H9 (cell line): ENCODE results near the gene PAX8. TPM values are rescaled to one million over a fixed set of nuclear protein-coding genes. Genes with fewer than 3 reads are reported as not detected.

ENCODE experiments used
- DNase-seq: peaks from one replicate; pipeline ENCODE4 v3.0.0-alpha.2; 2017
- H2AFZ ChIP-seq: one replicate; pipeline ENCODE4 v1.6.1; 2013; ENCODE audit warnings: mild to moderate bottlenecking, low read length, control low read depth, moderate library complexity
- H2AK5ac ChIP-seq: 2 replicates; pipeline ENCODE4 v1.6.1; 2013; ENCODE audit warnings: low read length, control low read depth, mixed read lengths; ENCODE audit not compliant: insufficient read length
- H2BK120ac ChIP-seq: one replicate; pipeline ENCODE4 v1.6.1; 2013; ENCODE audit warnings: low read depth, mild to moderate bottlenecking, low read length, control low read depth, inconsistent platforms; ENCODE audit not compliant: poor library complexity, severe bottlenecking
- H2BK12ac ChIP-seq: 2 replicates; pipeline ENCODE4 v1.6.1; 2013; ENCODE audit warnings: low read length, control low read depth, mixed read lengths, low read depth; ENCODE audit not compliant: insufficient read length
- H2BK15ac ChIP-seq: 2 replicates; pipeline ENCODE4 v1.6.1; 2013; ENCODE audit warnings: low read depth, low read length, control low read depth
- H2BK20ac ChIP-seq: one replicate; pipeline ENCODE4 v1.6.1; 2013; ENCODE audit warnings: low read depth, mild to moderate bottlenecking, low read length, control low read depth, inconsistent platforms; ENCODE audit not compliant: poor library complexity, severe bottlenecking
- H2BK5ac ChIP-seq: 2 replicates; pipeline ENCODE4 v1.6.1; 2013; ENCODE audit warnings: low read length, control low read depth, mixed read lengths; ENCODE audit not compliant: insufficient read length
- H3K14ac ChIP-seq: 2 replicates; pipeline ENCODE4 v1.6.1; 2013; ENCODE audit warnings: low read length, control low read depth; ENCODE audit not compliant: insufficient read depth
- H3K18ac ChIP-seq: 2 replicates; pipeline ENCODE4 v1.6.1; 2013; ENCODE audit warnings: low read depth, mild to moderate bottlenecking, mixed read lengths, low read length, control low read depth; ENCODE audit not compliant: insufficient read length
- H3K23ac ChIP-seq: 2 replicates; pipeline ENCODE4 v1.6.1; 2013; ENCODE audit warnings: low read length, control low read depth, mixed read lengths, low read depth; ENCODE audit not compliant: insufficient read length
- H3K23me2 ChIP-seq: 2 replicates; pipeline ENCODE4 v1.6.1; 2013; ENCODE audit warnings: low read depth, mild to moderate bottlenecking, mixed read lengths, low read length, control low read depth; ENCODE audit not compliant: insufficient read length, poor library complexity, severe bottlenecking
- H3K27ac ChIP-seq: 2 replicates; pipeline ENCODE4 v1.5.1; 2013; ENCODE audit warnings: low read length, control low read depth, mixed read lengths, low read depth; ENCODE audit not compliant: insufficient read length
- H3K27me3 ChIP-seq: 2 replicates; pipeline ENCODE4 v1.6.1; 2013; ENCODE audit warnings: low read length, control low read depth, inconsistent platforms; ENCODE audit not compliant: insufficient read depth
- H3K4ac ChIP-seq: 2 replicates; pipeline ENCODE4 v1.6.1; 2013; ENCODE audit warnings: low read depth, mild to moderate bottlenecking, control low read depth, inconsistent platforms, low read length, moderate library complexity
- H3K4me1 ChIP-seq: 2 replicates; pipeline ENCODE4 v1.6.1; 2013; ENCODE audit warnings: low read length, control low read depth, inconsistent platforms; ENCODE audit not compliant: insufficient read depth
- H3K4me2 ChIP-seq: 2 replicates; pipeline ENCODE4 v1.6.1; 2013; ENCODE audit warnings: low read length, control low read depth, mixed read lengths; ENCODE audit not compliant: insufficient read length, insufficient read depth
- H3K56ac ChIP-seq: 2 replicates; pipeline ENCODE4 v1.6.1; 2013; ENCODE audit warnings: low read depth, mild to moderate bottlenecking, mixed read lengths, low read length, control low read depth; ENCODE audit not compliant: insufficient read length
- H3K79me1 ChIP-seq: 2 replicates; pipeline ENCODE4 v1.6.1; 2013; ENCODE audit warnings: low read depth, mild to moderate bottlenecking, moderate library complexity, low read length, control low read depth, inconsistent platforms; ENCODE audit not compliant: insufficient read depth, poor library complexity, severe bottlenecking
- H3K79me2 ChIP-seq: 2 replicates; pipeline ENCODE4 v1.6.1; 2013; ENCODE audit warnings: low read length, control low read depth, inconsistent platforms; ENCODE audit not compliant: insufficient read depth
- H3K9ac ChIP-seq: 2 replicates; pipeline ENCODE4 v1.6.1; 2013; ENCODE audit warnings: low read length, control low read depth, mixed read lengths; ENCODE audit not compliant: insufficient read length; ENCODE audit errors: extremely low read depth
- H3K9me3 ChIP-seq: one replicate; pipeline ENCODE4 v1.6.1; 2013; ENCODE audit warnings: low read depth, low read length, inconsistent platforms; ENCODE audit not compliant: control insufficient read depth
- H3T11ph ChIP-seq: one replicate; pipeline ENCODE4 v1.6.1; 2013; ENCODE audit warnings: mild to moderate bottlenecking, low read length, control low read depth, inconsistent platforms
- H4K20me1 ChIP-seq: one replicate; pipeline ENCODE4 v1.6.1; 2013; ENCODE audit not compliant: control insufficient read depth, insufficient read length, insufficient read depth
- H4K5ac ChIP-seq: 2 replicates; pipeline ENCODE4 v1.6.1; 2013; ENCODE audit warnings: low read depth, mild to moderate bottlenecking, mixed read lengths, low read length, control low read depth; ENCODE audit not compliant: insufficient read length
- H4K8ac ChIP-seq: replicated peaks from 2 replicates; pipeline ENCODE4 v1.6.1; 2013; ENCODE audit warnings: low read length, control low read depth, mixed read lengths, low read depth; ENCODE audit not compliant: insufficient read length
- H4K91ac ChIP-seq: 2 replicates; pipeline ENCODE4 v1.6.1; 2013; ENCODE audit warnings: low read depth, mild to moderate bottlenecking, moderate library complexity, mixed read lengths, low read length, control low read depth; ENCODE audit not compliant: insufficient read length
- H3K27ac Mint-ChIP-seq, 3 experiments: 2 replicates in 2 of 3; 3 replicates in 1 of 3; pipeline ENCODE4 v1.8.0; 2020 to 2021; ENCODE audit warnings: mixed read lengths in 3 of 3, mild to moderate bottlenecking in 1 of 3, moderate library complexity in 1 of 3
- H3K27me3 Mint-ChIP-seq: 2 replicates; pipeline ENCODE4 v1.8.0; 2021; ENCODE audit warnings: low read depth, mild to moderate bottlenecking, moderate library complexity, mixed read lengths
- H3K36me3 Mint-ChIP-seq, 3 experiments: 2 replicates in 2 of 3; 3 replicates in 1 of 3; pipeline ENCODE4 v1.8.0; 2020 to 2021; ENCODE audit warnings: low read depth in 3 of 3, mixed read lengths in 3 of 3; ENCODE audit not compliant: insufficient read depth in 1 of 3
- H3K4me1 Mint-ChIP-seq, 2 experiments: 2 replicates each; pipeline ENCODE4 v1.8.0; 2020; ENCODE audit warnings: mixed read lengths in 2 of 2
- H3K4me3 Mint-ChIP-seq, 2 experiments: 2 replicates in 1 of 2; 3 replicates in 1 of 2; pipeline ENCODE4 v1.8.0; 2020 to 2021; ENCODE audit warnings: mild to moderate bottlenecking in 2 of 2, mixed read lengths in 2 of 2, moderate library complexity in 1 of 2
- H3K9me3 Mint-ChIP-seq, 2 experiments: 2 replicates in 1 of 2; 3 replicates in 1 of 2; pipeline ENCODE4 v1.8.0; 2020; ENCODE audit warnings: mild to moderate bottlenecking in 2 of 2, mixed read lengths in 2 of 2, moderate library complexity in 1 of 2
- WGBS: extraction: QIAGEN DNeasy Blood & Tissue Kit; methylation state at CpG from one replicate; pipeline ENCODE4 v1.1.7; 2013; ENCODE audit warnings: missing lambda C conversion rate, low lambda C conversion rate, mixed read lengths; ENCODE audit not compliant: insufficient read length; ENCODE audit errors: extremely low coverage; 5-methylcytosine and 5-hydroxymethylcytosine counted together
- total RNA-seq: library from RNA; stranded (reverse); gene quantifications from 2 replicates; pipeline ENCODE4 v1.2.1, GENCODE V29; 2021
- TF ChIP-seq, protein P1 (sequence below): fragments of 200-600 bp; sonication (generic); conservative IDR thresholded peaks from 3 replicates; pipeline ENCODE4 v1.8.0; 2021; ENCODE audit warnings: antibody characterized with exemption, mild to moderate bottlenecking

The PAX8 gene
- total RNA-seq, 1 experiment from 2014 or later: not detected

DNA sequence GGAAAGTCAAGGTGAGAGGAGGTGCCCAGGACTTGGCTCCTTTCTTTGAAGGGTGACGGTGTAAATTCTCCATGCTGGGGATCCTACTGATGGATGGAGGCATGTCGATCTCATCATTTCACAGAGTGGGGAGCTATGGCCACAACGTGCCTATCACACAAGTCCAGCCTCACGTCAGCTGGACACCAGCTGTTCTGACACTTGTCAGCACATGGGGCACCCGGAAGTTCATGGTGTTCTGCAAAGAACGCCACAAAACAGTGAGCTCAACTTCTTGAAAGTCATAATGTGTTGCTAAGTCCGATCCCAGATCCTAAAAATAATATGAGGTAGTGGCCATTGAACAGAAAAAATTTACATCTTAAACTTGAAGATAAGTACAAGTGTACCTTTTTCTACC, 12.3 kb downstream of the PAX8 start:
- no peak overlapping the region for H3K4me2 ChIP-seq
- no peaks in the 10 kb centered on the region for H3K9me3 Mint-ChIP-seq
- no peak overlapping the region for H3K27ac ChIP-seq
- H4K8ac ChIP-seq: no peak overlapping the region
- no peak overlapping the region for H3K9ac ChIP-seq
- no peaks in the 10 kb centered on the region for H3K36me3 Mint-ChIP-seq
- no peak overlapping the region for H2AK5ac ChIP-seq
- H4K5ac ChIP-seq: no peak overlapping the region
- H3K79me2 ChIP-seq: no peaks in the 10 kb centered on the region
- no peak overlapping the region for H3K14ac ChIP-seq
- H3K4me1 ChIP-seq: no peaks in the 10 kb centered on the region
- no peak overlapping the region for H3K23ac ChIP-seq
- H3K4ac ChIP-seq: no peak overlapping the region
- no peak overlapping the region for H2AFZ ChIP-seq
- no peaks in the 10 kb centered on the region for H4K20me1 ChIP-seq
- H3K56ac ChIP-seq: no peak overlapping the region
- no peak overlapping the region for H2BK12ac ChIP-seq
- DNase-seq: no peak
- H3K27me3 ChIP-seq: peaks cover 16% of the 10 kb centered on the region; the same call in 1 of the 2 replicates
- peaks cover 95% of the 10 kb centered on the region for H3K27me3 Mint-ChIP-seq
- WGBS: no CpG with 5 or more reads among the region's 7 CpGs
- no peak overlapping the region for H2BK15ac ChIP-seq
- H3T11ph ChIP-seq: no peak overlapping the region
- no peak overlapping the region for H2BK5ac ChIP-seq
- no peak overlapping the region for H2BK20ac ChIP-seq
- H4K91ac ChIP-seq: no peak overlapping the region
- H3K18ac ChIP-seq: no peak overlapping the region
- H2BK120ac ChIP-seq: no peak overlapping the region
- H3K4me3 Mint-ChIP-seq: no peak overlapping the region
- H3K79me1 ChIP-seq: no peaks in the 10 kb centered on the region
- TF ChIP-seq, protein P1, sequence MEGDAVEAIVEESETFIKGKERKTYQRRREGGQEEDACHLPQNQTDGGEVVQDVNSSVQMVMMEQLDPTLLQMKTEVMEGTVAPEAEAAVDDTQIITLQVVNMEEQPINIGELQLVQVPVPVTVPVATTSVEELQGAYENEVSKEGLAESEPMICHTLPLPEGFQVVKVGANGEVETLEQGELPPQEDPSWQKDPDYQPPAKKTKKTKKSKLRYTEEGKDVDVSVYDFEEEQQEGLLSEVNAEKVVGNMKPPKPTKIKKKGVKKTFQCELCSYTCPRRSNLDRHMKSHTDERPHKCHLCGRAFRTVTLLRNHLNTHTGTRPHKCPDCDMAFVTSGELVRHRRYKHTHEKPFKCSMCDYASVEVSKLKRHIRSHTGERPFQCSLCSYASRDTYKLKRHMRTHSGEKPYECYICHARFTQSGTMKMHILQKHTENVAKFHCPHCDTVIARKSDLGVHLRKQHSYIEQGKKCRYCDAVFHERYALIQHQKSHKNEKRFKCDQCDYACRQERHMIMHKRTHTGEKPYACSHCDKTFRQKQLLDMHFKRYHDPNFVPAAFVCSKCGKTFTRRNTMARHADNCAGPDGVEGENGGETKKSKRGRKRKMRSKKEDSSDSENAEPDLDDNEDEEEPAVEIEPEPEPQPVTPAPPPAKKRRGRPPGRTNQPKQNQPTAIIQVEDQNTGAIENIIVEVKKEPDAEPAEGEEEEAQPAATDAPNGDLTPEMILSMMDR: no peak
- H3K23me2 ChIP-seq: no peaks in the 10 kb centered on the region
- H3K27ac Mint-ChIP-seq: no peak overlapping the region
- no peaks in the 10 kb centered on the region for H3K4me1 Mint-ChIP-seq
- H3K9me3 ChIP-seq: no peaks in the 10 kb centered on the region
